Activated T-helper 2 cell treated with anti-CD3 and anti-CD28 coated beads, Interferon-gamma antibody, Interleukin-2, Interleukin-4, amounts not matched to agents 10 μg/mL and 5 μg/mL and 100 μg/mL, durations not matched to agents 14 hours and 24 hours and 36 hours (primary cell): ENCODE results near the gene SORT1. TPM values are rescaled to one million over a fixed set of nuclear protein-coding genes. Genes with fewer than 3 reads are reported as not detected.

Experiments used
- DNase-seq: peaks from one replicate; pipeline ENCODE4 v3.0.0; 2021; ENCODE audit warnings: low spot score
- H3K27ac Mint-ChIP-seq: one replicate; pipeline ENCODE4 v1.8.0; 2021; ENCODE audit warnings: mixed read lengths
- H3K27me3 Mint-ChIP-seq: one replicate; pipeline ENCODE4 v1.8.0; 2021; ENCODE audit warnings: low read depth, mixed read lengths
- H3K36me3 Mint-ChIP-seq: one replicate; pipeline ENCODE4 v1.8.0; 2021; ENCODE audit warnings: low read depth, mixed read lengths
- H3K4me1 Mint-ChIP-seq: one replicate; pipeline ENCODE4 v1.8.0; 2021; ENCODE audit warnings: low read depth, mixed read lengths
- H3K4me3 Mint-ChIP-seq: one replicate; pipeline ENCODE4 v1.8.0; 2021; ENCODE audit warnings: low read depth, mild to moderate bottlenecking, moderate library complexity, mixed read lengths
- H3K9me3 Mint-ChIP-seq: one replicate; pipeline ENCODE4 v1.8.0; 2021; ENCODE audit warnings: mixed read lengths
- intact Hi-C: fragments of 100-400 bp; cut with micrococcal nuclease; formaldehyde crosslinking; loops from one replicate; pipeline ENCODE4 v1.15.1; 2023
- total RNA-seq: library from RNA; stranded (reverse); gene quantifications from 2 replicates; pipeline ENCODE4 v1.2.3, GENCODE V29; 2022

The SORT1 gene
- total RNA-seq, 1 donor from 2014 or later = 1.9 TPM

DNA sequence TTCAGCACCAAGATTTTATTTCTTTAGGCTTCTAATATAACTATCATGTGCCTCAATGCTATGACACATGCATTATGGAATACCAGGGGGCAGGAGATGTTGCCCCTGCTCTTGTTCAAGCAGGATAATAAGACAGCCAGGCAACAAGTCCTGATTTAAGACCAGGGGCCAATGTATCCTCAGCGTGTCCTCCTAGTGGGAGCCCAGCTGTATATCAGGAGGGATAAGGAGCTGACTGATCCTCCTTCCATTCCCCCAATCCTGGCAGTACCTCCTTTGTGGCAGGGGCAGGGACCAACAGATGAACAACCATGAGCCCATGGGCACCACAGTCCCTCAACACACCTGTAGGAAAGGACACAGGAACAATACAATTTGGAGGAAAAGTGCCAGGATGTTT, 29.3 kb downstream of the SORT1 start:
- H3K27me3 Mint-ChIP-seq = peaks cover 23% of the 10 kb centered on the region
- no peaks in the 10 kb centered on the region for H3K36me3 Mint-ChIP-seq
- intact Hi-C loops = no loop called here
- no peak for DNase-seq
- no peak overlapping the region for H3K27ac Mint-ChIP-seq
- no peaks in the 10 kb centered on the region for H3K9me3 Mint-ChIP-seq
- peaks cover 35% of the 10 kb centered on the region for H3K4me1 Mint-ChIP-seq
- no peak overlapping the region for H3K4me3 Mint-ChIP-seq

DNA sequence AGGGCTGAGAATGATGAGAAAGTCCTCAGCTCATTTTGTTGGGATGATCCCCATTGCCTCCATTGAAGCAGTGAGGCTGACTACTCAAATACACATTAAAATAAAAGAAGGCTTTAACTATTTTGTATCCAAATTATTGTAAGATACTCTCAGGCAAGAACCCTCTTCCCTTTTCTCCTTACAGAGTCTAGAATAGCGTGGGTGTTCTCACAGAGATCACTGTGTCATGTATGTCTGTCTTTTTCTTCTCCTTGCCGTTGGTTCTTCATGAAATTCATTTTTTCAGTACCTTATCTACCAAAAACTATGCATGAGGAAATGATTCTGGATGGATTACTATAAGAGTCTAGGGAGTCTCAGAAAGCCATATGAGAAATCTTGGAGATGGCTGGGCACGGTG, 30.1 kb downstream of the SORT1 start:
- H3K27me3 Mint-ChIP-seq = peaks cover 25% of the 10 kb centered on the region
- H3K36me3 Mint-ChIP-seq = no peaks in the 10 kb centered on the region
- DNase-seq = no peak
- no peak overlapping the region for H3K27ac Mint-ChIP-seq
- intact Hi-C loops = no loop called here
- no peaks in the 10 kb centered on the region for H3K9me3 Mint-ChIP-seq
- H3K4me1 Mint-ChIP-seq = peaks cover 29% of the 10 kb centered on the region
- H3K4me3 Mint-ChIP-seq = no peak overlapping the region

DNA sequence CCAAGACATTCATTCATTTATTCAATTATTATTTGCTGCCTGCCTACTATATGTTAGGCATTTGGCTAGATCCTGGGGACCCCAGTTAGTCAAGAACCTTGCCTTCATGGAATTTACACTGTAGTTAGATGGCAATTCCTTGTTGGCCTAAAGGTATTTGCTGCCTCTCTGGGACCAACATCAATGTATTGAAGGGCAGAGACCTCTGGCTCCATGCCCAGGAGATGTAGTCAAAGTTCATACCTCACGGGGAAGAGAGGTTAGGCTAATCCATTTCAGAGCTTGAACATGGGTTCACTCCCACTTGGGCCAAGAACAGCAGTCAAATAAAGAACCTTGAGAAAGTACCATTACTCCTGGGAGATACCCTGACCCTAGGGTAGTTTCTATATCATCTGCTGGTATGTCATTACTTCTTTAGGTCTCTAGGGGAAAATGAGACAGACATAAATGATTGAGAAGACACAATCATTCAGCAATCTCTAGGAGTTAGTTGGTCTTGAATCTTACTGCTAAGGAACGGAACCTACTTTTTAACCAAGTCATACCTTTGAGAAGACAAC, 32.0 kb downstream of the SORT1 start:
- H3K4me3 Mint-ChIP-seq = no peak overlapping the region
- no peaks in the 10 kb centered on the region for H3K9me3 Mint-ChIP-seq
- peaks cover 11% of the 10 kb centered on the region for H3K4me1 Mint-ChIP-seq
- no peaks in the 10 kb centered on the region for H3K36me3 Mint-ChIP-seq
- DNase-seq = no peak
- intact Hi-C loops = no loop called here
- H3K27ac Mint-ChIP-seq = no peak overlapping the region
- peaks cover 36% of the 10 kb centered on the region for H3K27me3 Mint-ChIP-seq

DNA sequence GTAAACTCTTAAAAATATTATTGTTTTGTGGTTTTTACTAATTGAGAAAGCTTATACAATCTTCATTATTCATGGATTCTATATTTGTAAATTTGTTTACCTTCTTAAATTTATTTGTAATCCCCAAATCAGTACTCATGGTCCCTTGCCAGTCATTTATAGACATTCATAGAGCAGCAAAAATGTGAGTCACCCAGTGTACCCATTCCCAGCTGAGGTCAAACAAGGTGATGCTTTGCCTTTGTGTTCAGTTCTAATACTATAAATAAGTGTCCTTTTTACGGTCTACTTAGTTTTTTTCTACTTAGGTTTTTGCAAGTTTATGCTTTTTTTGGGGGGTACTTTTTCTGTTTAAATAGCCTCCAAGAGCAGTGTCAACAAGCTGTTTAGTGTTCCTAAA, 36.1 kb downstream of the SORT1 start:
- Mint-ChIP-seq H3K9me3 (no peaks in the 10 kb centered on the region), H3K27ac (no peak overlapping the region), H3K4me3 (no peak overlapping the region), H3K4me1 (no peaks in the 10 kb centered on the region), H3K27me3 (peaks cover 41% of the 10 kb centered on the region), H3K36me3 (no peaks in the 10 kb centered on the region)
- DNase-seq = no peak
- intact Hi-C loops = no loop called here

DNA sequence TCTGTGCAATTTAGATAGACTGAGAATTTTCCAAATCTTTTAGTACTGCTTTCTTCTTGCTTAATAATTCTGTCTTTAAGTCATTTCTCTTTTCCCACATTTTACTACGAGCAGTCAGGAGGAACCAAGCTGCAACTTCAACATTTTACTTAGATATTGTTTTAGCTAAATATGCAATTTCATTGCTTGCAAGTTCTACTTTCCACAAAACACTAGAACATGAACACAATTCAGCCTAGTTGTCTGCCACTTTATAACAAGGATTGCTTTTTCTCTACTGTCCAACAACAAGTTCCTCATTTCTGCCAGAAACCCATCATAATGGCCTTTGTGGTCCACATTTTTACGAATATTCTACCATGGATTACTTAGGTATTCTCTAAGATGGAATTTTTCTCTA, 36.6 kb downstream of the SORT1 start:
- H3K9me3 Mint-ChIP-seq = no peaks in the 10 kb centered on the region
- intact Hi-C loops = no loop called here
- peaks cover 41% of the 10 kb centered on the region for H3K27me3 Mint-ChIP-seq
- H3K27ac Mint-ChIP-seq = no peak overlapping the region
- DNase-seq = no peak
- H3K4me1 Mint-ChIP-seq = no peaks in the 10 kb centered on the region
- no peak overlapping the region for H3K4me3 Mint-ChIP-seq
- H3K36me3 Mint-ChIP-seq = no peaks in the 10 kb centered on the region

DNA sequence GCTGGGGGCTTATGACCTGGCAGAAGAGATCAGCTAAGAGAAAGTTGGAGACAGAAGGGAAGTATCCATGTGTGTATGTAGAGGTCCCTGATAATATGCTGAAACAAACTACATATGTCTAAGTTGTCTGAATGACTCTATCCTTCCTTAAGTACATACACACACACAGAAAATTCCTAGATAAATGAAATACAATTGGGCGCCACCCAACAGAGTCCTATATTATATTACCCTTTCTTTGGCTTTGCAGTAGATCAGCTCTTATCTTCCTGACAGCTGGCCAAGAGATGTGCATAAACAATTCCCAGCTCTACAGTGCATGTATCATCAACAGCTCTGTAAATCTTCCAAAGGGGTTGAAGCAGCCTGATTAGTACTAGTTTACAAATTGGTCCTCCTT, 40.1 kb downstream of the SORT1 start:
- Mint-ChIP-seq H3K36me3 (no peaks in the 10 kb centered on the region), H3K4me3 (no peak overlapping the region), H3K9me3 (no peaks in the 10 kb centered on the region), H3K27ac (no peak overlapping the region), H3K4me1 (peaks cover 7% of the 10 kb centered on the region), H3K27me3 (peaks cover 25% of the 10 kb centered on the region)
- no peak for DNase-seq
- intact Hi-C loops = no loop called here

DNA sequence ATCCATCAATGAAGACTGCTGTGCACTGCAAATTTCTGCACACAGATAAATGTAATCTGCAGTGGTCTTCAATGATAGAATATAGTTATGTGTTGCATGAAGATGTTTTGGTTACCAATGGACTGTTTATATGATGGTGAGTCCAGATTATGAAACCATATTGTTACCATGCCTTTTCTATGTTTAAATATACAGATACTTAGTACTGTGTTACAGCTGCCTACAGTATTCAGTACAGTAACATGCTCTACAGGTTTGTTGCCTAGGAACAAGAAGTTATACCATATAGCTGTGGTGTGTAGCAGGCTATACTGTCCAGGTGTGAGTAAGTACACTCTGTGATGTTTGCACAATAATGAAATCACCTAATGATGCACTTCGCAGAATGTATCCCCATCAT, 40.8 kb downstream of the SORT1 start:
- Mint-ChIP-seq H3K27ac (no peak overlapping the region), H3K36me3 (no peaks in the 10 kb centered on the region), H3K4me3 (no peak overlapping the region), H3K27me3 (peaks cover 26% of the 10 kb centered on the region), H3K9me3 (no peaks in the 10 kb centered on the region), H3K4me1 (peaks cover 7% of the 10 kb centered on the region)
- intact Hi-C loops = no loop called here
- DNase-seq = no peak

DNA sequence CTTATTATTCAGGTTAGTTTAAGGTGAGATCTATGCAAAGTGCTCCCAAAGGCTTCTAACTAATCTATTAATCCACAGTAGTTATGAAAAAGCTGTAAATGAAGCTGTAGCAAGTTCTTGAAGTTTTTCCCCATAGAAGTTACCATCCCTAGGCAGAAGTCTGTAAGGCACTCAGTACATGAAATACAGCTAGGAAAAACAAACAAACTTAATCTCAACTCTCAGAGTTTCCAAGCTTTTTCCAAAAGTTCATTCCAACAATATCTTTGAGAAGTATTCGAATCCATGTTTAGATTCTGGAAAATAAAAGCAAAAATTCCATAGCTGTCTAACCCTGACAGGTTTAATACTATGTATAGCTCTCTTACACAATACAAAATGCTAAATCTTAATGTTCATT, 41.2 kb downstream of the SORT1 start:
- H3K9me3 Mint-ChIP-seq = no peaks in the 10 kb centered on the region
- H3K4me1 Mint-ChIP-seq = peaks cover 7% of the 10 kb centered on the region
- no peak for DNase-seq
- H3K27ac Mint-ChIP-seq = no peak overlapping the region
- no peaks in the 10 kb centered on the region for H3K36me3 Mint-ChIP-seq
- peaks cover 27% of the 10 kb centered on the region for H3K27me3 Mint-ChIP-seq
- H3K4me3 Mint-ChIP-seq = no peak overlapping the region
- intact Hi-C loops = no loop called here

DNA sequence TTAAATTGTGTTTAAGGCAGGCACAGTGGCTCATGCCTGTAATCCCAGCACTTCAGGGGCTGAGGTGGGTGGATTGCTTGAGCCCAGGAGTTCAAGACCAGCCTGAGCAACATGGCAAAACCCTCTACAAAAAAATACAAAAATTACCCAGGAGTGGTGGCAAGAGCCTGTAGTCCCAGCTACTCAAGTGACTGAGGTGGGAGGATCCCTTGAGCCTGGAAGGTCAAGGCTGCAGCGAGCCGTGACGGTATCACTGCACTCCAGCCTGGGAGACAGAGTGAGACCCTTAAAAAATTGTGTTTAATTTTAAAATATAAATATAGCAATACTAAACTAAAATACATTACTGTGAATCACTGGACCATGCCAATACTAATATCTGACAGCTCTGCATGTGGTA, 42.8 kb downstream of the SORT1 start:
- Mint-ChIP-seq H3K36me3 (no peaks in the 10 kb centered on the region), H3K27ac (no peak overlapping the region), H3K9me3 (no peaks in the 10 kb centered on the region), H3K27me3 (peaks cover 23% of the 10 kb centered on the region), H3K4me1 (peaks cover 7% of the 10 kb centered on the region), H3K4me3 (no peak overlapping the region)
- DNase-seq = no peak
- intact Hi-C loops = no loop called here

DNA sequence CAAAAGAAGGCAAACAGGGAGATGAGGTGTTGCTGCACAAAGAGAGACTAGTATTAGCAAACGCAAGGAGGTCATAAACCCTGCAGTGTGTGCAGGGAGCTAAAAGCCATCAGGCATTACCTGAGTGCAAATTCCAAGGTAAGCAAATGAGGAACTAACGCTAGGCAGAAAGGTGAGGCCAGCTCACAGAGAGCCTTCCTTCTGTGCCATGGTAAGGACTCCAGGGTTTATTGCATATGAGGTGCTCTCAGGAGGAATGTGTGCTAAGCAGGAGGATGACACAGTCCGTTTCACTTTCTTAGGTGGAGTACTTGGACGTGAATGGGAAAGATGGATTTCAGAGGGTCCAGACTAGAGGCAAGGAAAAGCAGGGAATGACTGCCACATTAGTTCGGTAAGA, 46.3 kb downstream of the SORT1 start:
- H3K4me3 Mint-ChIP-seq = no peak overlapping the region
- peaks cover 21% of the 10 kb centered on the region for H3K27me3 Mint-ChIP-seq
- no peaks in the 10 kb centered on the region for H3K36me3 Mint-ChIP-seq
- peaks cover 7% of the 10 kb centered on the region for H3K4me1 Mint-ChIP-seq
- no peak overlapping the region for H3K27ac Mint-ChIP-seq
- DNase-seq = no peak
- intact Hi-C loops = no loop called here
- H3K9me3 Mint-ChIP-seq = no peaks in the 10 kb centered on the region

DNA sequence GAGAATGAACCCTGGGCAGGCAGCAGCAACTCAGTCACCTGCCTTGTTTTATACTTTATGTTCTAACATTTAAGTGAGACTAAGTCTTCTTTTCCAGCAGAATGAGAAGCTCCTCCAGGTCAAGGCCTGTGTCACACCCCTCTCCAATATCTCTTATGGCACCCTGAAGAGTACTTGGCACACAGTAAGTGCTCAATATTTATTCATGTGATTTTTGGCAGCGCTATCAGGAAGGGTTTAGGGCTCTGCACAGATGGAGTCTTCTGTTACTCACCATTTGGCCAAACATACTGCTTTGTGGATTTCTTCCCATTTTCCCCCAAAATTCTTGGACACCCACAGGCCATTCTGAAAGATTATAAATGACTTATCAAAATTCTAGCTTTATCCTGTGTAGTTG, 47.1 kb downstream of the SORT1 start:
- Mint-ChIP-seq H3K4me3 (no peak overlapping the region), H3K36me3 (no peaks in the 10 kb centered on the region), H3K27me3 (peaks cover 21% of the 10 kb centered on the region), H3K4me1 (peaks cover 7% of the 10 kb centered on the region), H3K9me3 (no peaks in the 10 kb centered on the region), H3K27ac (no peak overlapping the region)
- intact Hi-C loops = no loop called here
- DNase-seq = no peak

DNA sequence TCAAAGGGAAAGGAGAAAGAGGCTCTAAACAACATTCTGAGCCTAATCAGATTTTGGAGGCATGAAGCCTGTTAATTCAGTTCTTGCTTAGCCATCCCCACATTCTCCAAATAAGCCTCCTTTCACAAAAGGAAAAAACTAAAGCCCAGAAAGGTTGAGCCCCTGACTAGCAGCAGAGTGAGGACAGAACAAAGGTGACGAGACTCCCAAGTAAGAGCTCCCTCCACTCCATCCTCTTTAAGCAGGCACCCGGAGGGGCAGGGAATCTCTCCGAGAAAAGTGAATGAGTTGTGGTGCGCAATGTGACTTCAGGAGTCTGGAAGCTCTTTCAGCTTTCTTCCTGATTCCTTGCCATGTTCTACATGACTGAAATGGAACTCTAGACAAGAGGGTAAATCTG, 47.5 kb downstream of the SORT1 start:
- peaks cover 21% of the 10 kb centered on the region for H3K27me3 Mint-ChIP-seq
- intact Hi-C loops = no loop called here
- no peak overlapping the region for H3K4me3 Mint-ChIP-seq
- H3K36me3 Mint-ChIP-seq = no peaks in the 10 kb centered on the region
- no peak for DNase-seq
- H3K9me3 Mint-ChIP-seq = no peaks in the 10 kb centered on the region
- H3K27ac Mint-ChIP-seq = no peak overlapping the region
- H3K4me1 Mint-ChIP-seq = peaks cover 7% of the 10 kb centered on the region

DNA sequence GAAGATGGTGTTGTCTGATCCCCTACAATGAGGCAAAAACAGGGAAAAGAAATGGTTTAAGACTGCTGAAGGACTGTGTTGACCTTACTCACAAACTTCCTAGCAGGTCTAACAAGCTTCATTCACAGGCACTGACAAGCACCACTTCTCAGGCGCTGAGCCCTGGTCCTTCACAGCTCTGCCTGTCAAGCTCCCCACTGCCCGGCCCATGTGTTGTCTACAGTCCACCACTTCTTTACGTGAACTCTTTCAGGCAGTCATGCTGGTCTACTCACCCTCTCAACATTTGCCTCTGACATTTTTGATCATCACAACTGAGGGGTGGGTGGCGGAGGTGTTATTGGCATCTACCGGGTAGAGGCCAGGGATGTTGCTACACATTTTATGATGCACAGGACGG, 50.2 kb downstream of the SORT1 start:
- no peak for DNase-seq
- no peaks in the 10 kb centered on the region for H3K36me3 Mint-ChIP-seq
- intact Hi-C loops = no loop called here
- no peak overlapping the region for H3K27ac Mint-ChIP-seq
- peaks cover 27% of the 10 kb centered on the region for H3K27me3 Mint-ChIP-seq
- no peaks in the 10 kb centered on the region for H3K9me3 Mint-ChIP-seq
- no peak overlapping the region for H3K4me3 Mint-ChIP-seq
- H3K4me1 Mint-ChIP-seq = no peaks in the 10 kb centered on the region
